ENCODE data around the gene ENTPD7.
"Not testable (repeated sequence)": the region's sequence is repeated elsewhere in the genome, so short reads cannot be mapped to it uniquely, and the experiment has no call there.

GRCh38 chr10:99734111-99734510, 74.8 kb downstream of the ENTPD7 start:
- not testable (repeated sequence) for TF ChIP-seq YY1 (IDR thresholded peaks at IDR 0.05; ENCODE audit: low read depth, low read length); ATF3 (IDR thresholded peaks at IDR 0.05; ENCODE audit: borderline replicate concordance, extremely low read depth, low read depth, low read length); MAX (IDR thresholded peaks at IDR 0.05; ENCODE audit: low read depth, low read length); GATAD2B (conservative IDR thresholded peaks at IDR 0.05; ENCODE audit: low read depth); CREB1 (IDR thresholded peaks at IDR 0.05; ENCODE audit: low read depth); CTCF (IDR thresholded peaks at IDR 0.05 in 2 of 3, conservative IDR thresholded peaks at IDR 0.05 in 1 of 3; ENCODE audit: control insufficient read depth in 2 of 3, extremely low read depth in 1 of 3, insufficient read depth in 1 of 3, low read depth in 3 of 3, low read length in 3 of 3); MYC (IDR thresholded peaks at IDR 0.05; ENCODE audit: insufficient read depth, insufficient read length, insufficient replicate concordance, low read length, severe bottlenecking); SMARCA5 (IDR thresholded peaks at IDR 0.05); BRCA1 (IDR thresholded peaks at IDR 0.05; ENCODE audit: low read depth, low read length); POLR2A (IDR thresholded peaks at IDR 0.05; ENCODE audit: low read depth, low read length); POLR2AphosphoS5 (IDR thresholded peaks at IDR 0.05; ENCODE audit: low read length); TAF1 (IDR thresholded peaks at IDR 0.05; ENCODE audit: borderline replicate concordance, low read depth, low read length)
